ENCODE measurements around the gene TICAM1. TPM values are rescaled to one million over a fixed set of nuclear protein-coding genes. Genes with fewer than 3 reads are reported as not detected.
"Not testable (repeated sequence)": the region's sequence is repeated elsewhere in the genome, so short reads cannot be mapped to it uniquely, and the experiment has no call there.

The TICAM1 gene
- total RNA-seq, 1 donor from 2014 or later: 16.0 TPM

DNA sequence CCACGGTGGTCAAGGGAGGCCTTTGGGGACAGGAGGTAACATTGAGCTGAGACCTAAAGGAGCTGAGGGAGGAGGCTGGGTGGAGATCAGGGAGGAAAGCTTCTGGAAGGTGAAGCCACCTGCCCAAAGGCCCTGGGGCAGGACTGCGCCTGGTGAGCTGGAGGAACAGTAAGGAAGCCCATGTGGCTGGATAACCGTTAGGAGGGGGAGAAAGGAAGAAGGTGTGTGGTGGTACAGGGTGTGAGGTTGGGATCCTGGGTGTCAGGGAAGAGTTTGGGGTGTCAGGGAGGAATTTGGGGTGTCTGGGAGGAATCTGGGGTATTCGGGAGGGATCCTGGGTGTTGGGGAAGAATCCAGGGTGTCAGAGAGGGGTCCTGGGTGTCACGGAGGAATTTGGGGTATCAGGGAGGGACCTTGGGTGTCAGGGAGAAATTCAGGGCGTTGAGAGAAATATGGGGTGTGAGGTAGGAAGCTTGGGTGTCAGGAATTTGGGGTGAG lies 695 bp downstream of the TICAM1 start:
- no peak for DNase-seq (ENCODE audit: low read depth)
- TF ChIP-seq, protein P1, sequence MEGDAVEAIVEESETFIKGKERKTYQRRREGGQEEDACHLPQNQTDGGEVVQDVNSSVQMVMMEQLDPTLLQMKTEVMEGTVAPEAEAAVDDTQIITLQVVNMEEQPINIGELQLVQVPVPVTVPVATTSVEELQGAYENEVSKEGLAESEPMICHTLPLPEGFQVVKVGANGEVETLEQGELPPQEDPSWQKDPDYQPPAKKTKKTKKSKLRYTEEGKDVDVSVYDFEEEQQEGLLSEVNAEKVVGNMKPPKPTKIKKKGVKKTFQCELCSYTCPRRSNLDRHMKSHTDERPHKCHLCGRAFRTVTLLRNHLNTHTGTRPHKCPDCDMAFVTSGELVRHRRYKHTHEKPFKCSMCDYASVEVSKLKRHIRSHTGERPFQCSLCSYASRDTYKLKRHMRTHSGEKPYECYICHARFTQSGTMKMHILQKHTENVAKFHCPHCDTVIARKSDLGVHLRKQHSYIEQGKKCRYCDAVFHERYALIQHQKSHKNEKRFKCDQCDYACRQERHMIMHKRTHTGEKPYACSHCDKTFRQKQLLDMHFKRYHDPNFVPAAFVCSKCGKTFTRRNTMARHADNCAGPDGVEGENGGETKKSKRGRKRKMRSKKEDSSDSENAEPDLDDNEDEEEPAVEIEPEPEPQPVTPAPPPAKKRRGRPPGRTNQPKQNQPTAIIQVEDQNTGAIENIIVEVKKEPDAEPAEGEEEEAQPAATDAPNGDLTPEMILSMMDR (IDR thresholded peaks at IDR 0.05; ENCODE audit: insufficient read depth, low read length, poor library complexity, severe bottlenecking): no peak
- Histone ChIP-seq H3K36me3 (ENCODE audit: control insufficient read depth, insufficient read depth, low read length) (no peaks in the 10 kb centered on the region), H3K4me3 (ENCODE audit: low read depth, low read length) (peak overlapping the region; percentile 98), H3K27me3 (ENCODE audit: control insufficient read depth, insufficient read depth, low read length) (no peaks in the 10 kb centered on the region)

DNA sequence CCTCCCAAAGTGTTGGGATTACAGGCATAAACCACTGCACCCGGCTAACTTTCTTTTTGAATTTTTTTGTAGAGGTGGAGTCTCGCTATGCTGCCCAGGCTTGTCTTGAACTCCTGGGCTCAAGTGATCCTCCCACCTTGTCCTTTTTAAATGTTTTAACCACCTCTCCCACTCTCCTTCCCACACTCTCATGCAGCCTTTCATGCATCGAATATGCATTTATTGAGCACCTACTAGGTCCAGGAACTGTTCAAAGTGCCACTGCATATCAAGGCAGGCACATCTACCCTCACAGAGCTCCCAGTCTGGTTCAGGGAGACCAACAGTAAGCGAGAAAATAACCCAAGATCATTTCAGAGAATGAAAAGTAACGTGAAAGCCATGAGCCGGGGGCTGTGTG lies 1.2 kb downstream of the TICAM1 start:
- no peak for DNase-seq (ENCODE audit: low read depth)
- Histone ChIP-seq H3K36me3 (ENCODE audit: control insufficient read depth, insufficient read depth, low read length) (no peaks in the 10 kb centered on the region), H3K4me3 (ENCODE audit: low read depth, low read length) (peak overlapping the region; percentile 98), H3K27me3 (ENCODE audit: control insufficient read depth, insufficient read depth, low read length) (no peaks in the 10 kb centered on the region)
- TF ChIP-seq, protein P1 (IDR thresholded peaks at IDR 0.05; ENCODE audit: insufficient read depth, low read length, poor library complexity, severe bottlenecking): no peak

DNA sequence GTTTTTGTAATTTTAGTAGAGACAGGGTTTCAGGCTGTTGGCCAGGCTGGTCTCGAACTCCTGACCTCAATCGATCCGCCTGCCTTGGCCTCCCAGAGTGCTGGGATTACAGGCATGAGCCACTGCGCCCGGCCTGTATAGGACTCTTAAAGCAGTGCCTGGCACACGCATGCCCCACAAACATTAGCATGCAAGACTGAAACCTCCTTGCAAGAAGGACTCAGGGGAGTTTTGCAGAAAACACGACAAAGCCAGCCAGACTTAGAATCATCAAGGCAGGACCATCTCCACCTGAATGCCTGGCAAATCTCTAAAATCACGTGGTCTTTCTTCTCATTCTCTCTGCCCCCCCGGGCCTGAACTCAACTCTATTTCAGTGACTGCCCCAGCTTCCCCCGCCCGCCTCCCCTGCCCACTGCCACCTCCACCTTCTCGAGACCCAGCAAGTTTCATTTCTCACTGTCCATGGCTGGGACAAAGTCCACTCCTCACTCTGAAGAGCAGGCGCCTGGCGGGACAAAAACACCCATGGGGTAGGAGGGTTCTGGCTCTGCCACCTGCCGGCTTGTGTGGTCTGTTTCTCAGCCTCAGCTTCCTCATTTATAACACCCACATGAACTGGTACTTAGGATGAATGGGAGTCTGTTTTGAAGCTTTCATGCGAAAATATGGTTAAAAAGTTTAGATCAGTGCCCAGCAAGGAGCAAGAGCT lies 2.4 kb downstream of the TICAM1 start:
- no peaks in the 10 kb centered on the region for H3K36me3 ChIP-seq (ENCODE audit: control insufficient read depth, insufficient read depth, low read length)
- no peak overlapping the region for H3K4me3 ChIP-seq (ENCODE audit: low read depth, low read length)
- H3K27me3 ChIP-seq (ENCODE audit: control insufficient read depth, insufficient read depth, low read length): no peaks in the 10 kb centered on the region
- DNase-seq (ENCODE audit: low read depth): no peak
- TF ChIP-seq, protein P1 (IDR thresholded peaks at IDR 0.05; ENCODE audit: insufficient read depth, low read length, poor library complexity, severe bottlenecking): no peak

DNA sequence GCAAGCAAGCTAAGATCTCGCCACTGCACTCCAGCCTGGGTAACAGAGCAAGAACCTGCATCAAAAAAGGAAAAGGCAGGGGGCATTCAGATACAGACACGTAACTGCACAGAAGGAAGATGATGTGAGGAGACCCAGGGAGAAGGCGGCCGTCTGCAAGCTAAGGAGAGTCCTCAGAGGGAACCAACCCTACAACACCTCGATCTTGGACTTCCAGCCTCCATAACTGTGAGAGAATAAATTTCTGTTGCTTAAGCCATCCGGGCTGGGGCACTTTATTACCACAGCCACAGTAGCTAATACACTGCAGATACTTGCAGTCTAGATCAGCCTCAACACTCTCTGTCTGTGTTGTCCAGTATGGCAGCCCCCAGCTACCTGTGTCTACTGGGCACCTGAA lies 7.9 kb downstream of the TICAM1 start:
- TF ChIP-seq, protein P1 (IDR thresholded peaks at IDR 0.05; ENCODE audit: insufficient read depth, low read length, poor library complexity, severe bottlenecking): no peak
- no peaks in the 10 kb centered on the region for H3K36me3 ChIP-seq (ENCODE audit: control insufficient read depth, insufficient read depth, low read length)

DNA sequence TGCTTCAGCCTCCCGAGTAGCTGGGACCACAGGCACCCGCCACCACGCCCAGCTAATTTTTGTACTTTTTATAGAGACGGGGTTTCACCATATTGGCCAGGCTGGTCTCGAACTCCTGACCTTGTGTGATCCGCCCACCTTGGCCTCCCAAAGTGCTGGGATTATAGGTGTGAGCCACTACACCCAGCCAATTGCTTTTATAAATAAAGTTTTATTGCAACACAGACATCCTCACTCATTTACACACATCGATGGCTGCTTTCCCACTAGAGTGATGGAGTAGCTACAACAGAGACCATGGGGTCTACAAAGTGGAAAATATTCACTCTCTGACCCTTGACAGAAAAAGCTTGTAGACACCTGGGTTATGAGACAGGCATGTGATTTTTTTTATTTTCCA lies 9.2 kb downstream of the TICAM1 start:
- not testable (repeated sequence) for H3K36me3 ChIP-seq (ENCODE audit: control insufficient read depth, insufficient read depth, low read length); H3K4me3 ChIP-seq (ENCODE audit: low read depth, low read length); DNase-seq (ENCODE audit: low read depth); H3K27me3 ChIP-seq (ENCODE audit: control insufficient read depth, insufficient read depth, low read length)

More for the DNA sequence above, 7.9 kb downstream of the TICAM1 start:
- DNase-seq (ENCODE audit: low read depth): no peak
- Histone ChIP-seq H3K27me3 (ENCODE audit: control insufficient read depth, insufficient read depth, low read length) (no peaks in the 10 kb centered on the region), H3K4me3 (ENCODE audit: low read depth, low read length) (no peak overlapping the region)

DNA sequence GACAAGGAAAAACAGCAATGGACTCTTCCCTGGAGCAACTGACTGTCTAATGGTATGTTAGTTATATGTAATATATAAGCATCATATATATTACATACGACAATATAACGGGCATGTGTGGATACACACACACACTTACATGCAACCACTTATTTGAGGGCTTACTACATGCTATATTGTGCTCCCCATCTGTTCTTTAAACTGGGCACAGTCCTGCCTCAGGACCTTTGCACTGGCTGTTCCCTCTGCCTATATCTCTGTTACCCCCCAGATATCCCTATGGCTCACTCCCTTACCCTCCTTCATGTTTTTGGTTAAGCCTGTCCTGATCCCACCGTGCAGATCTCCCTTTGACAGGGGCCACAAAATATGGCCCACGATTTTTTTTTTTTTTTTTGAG lies 10.2 kb downstream of the TICAM1 start:
- TF ChIP-seq, protein P1 (IDR thresholded peaks at IDR 0.05; ENCODE audit: insufficient read depth, low read length, poor library complexity, severe bottlenecking): no peak
- no peaks in the 10 kb centered on the region for H3K27me3 ChIP-seq (ENCODE audit: control insufficient read depth, insufficient read depth, low read length)
- no peak for DNase-seq (ENCODE audit: low read depth)
- peaks cover 2% of the 10 kb centered on the region for H3K36me3 ChIP-seq (ENCODE audit: control insufficient read depth, insufficient read depth, low read length)
- no peak overlapping the region for H3K4me3 ChIP-seq (ENCODE audit: low read depth, low read length)
